22Rv1 (cell line): ENCODE results near the gene MRPS17.

Experiments used
- ZFX ChIP-seq: fragments of 450-650 bp; IDR thresholded peaks from 2 replicates; pipeline ENCODE4 v1.6.1; 2017; ENCODE audit warnings: antibody characterized with exemption, borderline replicate concordance
- TF ChIP-seq, protein P1 (sequence below): fragments of 450-650 bp; IDR thresholded peaks from 2 replicates; pipeline ENCODE4 v1.5.1; 2017; ENCODE audit warnings: mild to moderate bottlenecking

DNA sequence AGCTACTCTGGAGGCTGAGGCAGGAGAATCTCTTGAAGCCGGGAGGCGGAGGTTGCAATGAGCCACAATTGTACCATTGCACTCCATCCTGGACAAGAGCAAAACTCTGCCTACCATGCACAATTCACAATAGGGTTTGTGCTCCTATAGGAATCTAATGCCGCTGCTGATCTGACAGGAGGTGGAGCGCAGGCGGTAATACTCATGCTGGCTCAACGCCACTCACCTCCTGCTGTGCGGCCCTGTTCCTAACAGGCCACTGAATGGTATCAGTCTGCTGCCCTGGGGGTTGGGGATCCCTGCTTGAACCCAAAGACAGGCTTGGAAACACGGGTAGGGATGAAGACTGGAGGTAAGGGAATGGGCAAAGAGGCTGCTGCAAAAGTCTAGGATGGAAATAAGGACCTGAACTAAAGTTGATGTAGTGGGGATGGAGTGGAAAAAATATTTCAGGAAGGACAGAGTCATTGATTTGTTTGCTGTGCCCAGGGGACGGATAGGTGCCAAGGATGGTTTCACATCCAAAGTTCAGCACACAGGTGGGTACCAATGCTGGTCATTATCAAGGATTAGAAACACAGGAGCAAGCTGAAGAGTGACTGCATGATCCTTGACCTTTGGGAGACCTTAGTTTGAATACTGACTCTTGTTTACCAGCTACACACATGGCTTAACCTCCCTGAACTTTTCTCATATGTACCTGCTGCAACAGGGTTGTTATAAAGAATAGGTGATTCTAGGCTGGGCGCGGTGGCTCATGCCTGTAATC lies 2.2 kb downstream of the MRPS17 start:
- TF ChIP-seq, protein P1, sequence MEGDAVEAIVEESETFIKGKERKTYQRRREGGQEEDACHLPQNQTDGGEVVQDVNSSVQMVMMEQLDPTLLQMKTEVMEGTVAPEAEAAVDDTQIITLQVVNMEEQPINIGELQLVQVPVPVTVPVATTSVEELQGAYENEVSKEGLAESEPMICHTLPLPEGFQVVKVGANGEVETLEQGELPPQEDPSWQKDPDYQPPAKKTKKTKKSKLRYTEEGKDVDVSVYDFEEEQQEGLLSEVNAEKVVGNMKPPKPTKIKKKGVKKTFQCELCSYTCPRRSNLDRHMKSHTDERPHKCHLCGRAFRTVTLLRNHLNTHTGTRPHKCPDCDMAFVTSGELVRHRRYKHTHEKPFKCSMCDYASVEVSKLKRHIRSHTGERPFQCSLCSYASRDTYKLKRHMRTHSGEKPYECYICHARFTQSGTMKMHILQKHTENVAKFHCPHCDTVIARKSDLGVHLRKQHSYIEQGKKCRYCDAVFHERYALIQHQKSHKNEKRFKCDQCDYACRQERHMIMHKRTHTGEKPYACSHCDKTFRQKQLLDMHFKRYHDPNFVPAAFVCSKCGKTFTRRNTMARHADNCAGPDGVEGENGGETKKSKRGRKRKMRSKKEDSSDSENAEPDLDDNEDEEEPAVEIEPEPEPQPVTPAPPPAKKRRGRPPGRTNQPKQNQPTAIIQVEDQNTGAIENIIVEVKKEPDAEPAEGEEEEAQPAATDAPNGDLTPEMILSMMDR: no peak
- no peak for TF ChIP-seq ZFX
